ENCODE results near the gene PAGE4. TPM values are rescaled to one million over a fixed set of nuclear protein-coding genes. Genes with fewer than 3 reads are reported as not detected.

The PAGE4 gene
- total RNA-seq, 4 donors from 2014 or later, result 2.8 to 4.6 (median 4.5) TPM; not detected in 1

GRCh38 chrX:49860867-49861535, 31.9 kb downstream of the PAGE4 start:
- Histone ChIP-seq H3K36me3 (no peaks in the 10 kb centered on the region), H3K4me1 (no peaks in the 10 kb centered on the region), H3K27ac (no peak overlapping the region), H3K4me3 (no peak overlapping the region), H3K27me3 (no peaks in the 10 kb centered on the region), H3K9me3 (no peaks in the 10 kb centered on the region)
- ATAC-seq, result no peak
- TF ChIP-seq EP300 (IDR thresholded peaks at IDR 0.05) (no peak), POLR2A (IDR thresholded peaks at IDR 0.05) (no peak), POLR2AphosphoS5 (IDR thresholded peaks at IDR 0.05) (no peak)
- TF ChIP-seq, protein P1, sequence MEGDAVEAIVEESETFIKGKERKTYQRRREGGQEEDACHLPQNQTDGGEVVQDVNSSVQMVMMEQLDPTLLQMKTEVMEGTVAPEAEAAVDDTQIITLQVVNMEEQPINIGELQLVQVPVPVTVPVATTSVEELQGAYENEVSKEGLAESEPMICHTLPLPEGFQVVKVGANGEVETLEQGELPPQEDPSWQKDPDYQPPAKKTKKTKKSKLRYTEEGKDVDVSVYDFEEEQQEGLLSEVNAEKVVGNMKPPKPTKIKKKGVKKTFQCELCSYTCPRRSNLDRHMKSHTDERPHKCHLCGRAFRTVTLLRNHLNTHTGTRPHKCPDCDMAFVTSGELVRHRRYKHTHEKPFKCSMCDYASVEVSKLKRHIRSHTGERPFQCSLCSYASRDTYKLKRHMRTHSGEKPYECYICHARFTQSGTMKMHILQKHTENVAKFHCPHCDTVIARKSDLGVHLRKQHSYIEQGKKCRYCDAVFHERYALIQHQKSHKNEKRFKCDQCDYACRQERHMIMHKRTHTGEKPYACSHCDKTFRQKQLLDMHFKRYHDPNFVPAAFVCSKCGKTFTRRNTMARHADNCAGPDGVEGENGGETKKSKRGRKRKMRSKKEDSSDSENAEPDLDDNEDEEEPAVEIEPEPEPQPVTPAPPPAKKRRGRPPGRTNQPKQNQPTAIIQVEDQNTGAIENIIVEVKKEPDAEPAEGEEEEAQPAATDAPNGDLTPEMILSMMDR (IDR thresholded peaks at IDR 0.05), result no peak
- WGBS, 2 donors (ENCODE audit: low coverage in 1 of 2), result 60% methylated on average over 1 of the region's 2 CpGs; no CpG with 5 or more reads in 1 of the 2 donors

- TF ChIP-seq EP300 (IDR thresholded peaks at IDR 0.05) (no peak), POLR2AphosphoS5 (IDR thresholded peaks at IDR 0.05) (no peak)
- Histone ChIP-seq H3K27me3 (no peaks in the 10 kb centered on the region), H3K4me3 (no peak overlapping the region), H3K27ac (no peak overlapping the region), H3K4me1 (no peaks in the 10 kb centered on the region), H3K36me3 (no peaks in the 10 kb centered on the region), H3K9me3 (no peaks in the 10 kb centered on the region)
- no peak for ATAC-seq
Observed at GRCh38 chrX:49862093-49862492, 33.0 kb downstream of the PAGE4 start.

DNA sequence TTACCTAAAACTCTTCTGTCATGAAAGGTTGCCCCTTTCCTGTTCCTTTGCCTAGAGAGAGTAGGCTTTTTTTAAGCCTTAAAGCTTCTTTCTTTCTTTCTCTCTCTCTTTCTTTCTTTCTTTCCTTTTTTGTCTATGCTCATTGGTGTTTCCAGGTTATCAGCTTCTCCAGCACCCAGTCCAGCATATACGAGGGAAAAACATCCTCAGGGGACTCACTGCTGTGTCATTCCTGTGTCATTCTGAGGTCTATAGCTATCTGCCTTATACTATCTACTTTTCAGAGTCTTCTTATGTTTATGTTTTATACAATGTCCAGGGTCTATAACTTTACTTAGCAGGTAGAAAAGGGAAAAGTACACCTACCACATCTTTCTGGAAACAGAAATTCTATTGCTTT, 39.6 kb downstream of the PAGE4 start:
- Histone ChIP-seq H3K4me3 (no peak overlapping the region), H3K27ac (no peak overlapping the region), H3K36me3 (no peaks in the 10 kb centered on the region), H3K4me1 (no peaks in the 10 kb centered on the region), H3K27me3 (no peaks in the 10 kb centered on the region), H3K9me3 (no peaks in the 10 kb centered on the region)
- TF ChIP-seq POLR2AphosphoS5 (IDR thresholded peaks at IDR 0.05) (no peak), EP300 (IDR thresholded peaks at IDR 0.05) (no peak), POLR2A (IDR thresholded peaks at IDR 0.05) (no peak)
- TF ChIP-seq, protein P1 (IDR thresholded peaks at IDR 0.05), result no peak
- WGBS, 2 donors (ENCODE audit: low coverage in 1 of 2), result 33% methylated on average over 1 of the region's 1 CpG; no CpG with 5 or more reads in 1 of the 2 donors
- ATAC-seq, result no peak

GRCh38 chrX:49876750-49877149, 47.6 kb downstream of the PAGE4 start:
- Histone ChIP-seq H3K4me1 (peaks cover 0 to 41% (median 0%) of the 10 kb centered on the region in 3 donors), H3K4me3 (no peak overlapping the region), H3K36me3 (no peaks in the 10 kb centered on the region), H3K27ac (peak overlapping the region in 3 of 4 donors; percentile 86 to 88 (median 87)), H3K27me3 (no peaks in the 10 kb centered on the region), H3K9me3 (no peaks in the 10 kb centered on the region)
- 5 to 6% methylated on average over 3 of the region's 3 CpGs for WGBS, 2 donors (ENCODE audit: low coverage in 1 of 2)
- TF ChIP-seq POLR2AphosphoS5 (IDR thresholded peaks at IDR 0.05), result no peak
- TF ChIP-seq POLR2A (IDR thresholded peaks at IDR 0.05), result no peak
- TF ChIP-seq, protein P1 (IDR thresholded peaks at IDR 0.05), result peak; percentile 28 to 51 (median 38)
- no peak for ATAC-seq

GRCh38 chrX:49877397-49878101, 48.4 kb downstream of the PAGE4 start:
- peaks cover 0 to 44% (median 0%) of the 10 kb centered on the region in 3 donors for H3K4me1 ChIP-seq
- TF ChIP-seq, protein P1 (IDR thresholded peaks at IDR 0.05), result no peak
- H3K27ac ChIP-seq, result peak overlapping the region in 3 of 4 donors; percentile 86 to 88 (median 87)
- H3K4me3 ChIP-seq, result peak overlapping the region in 1 of 2 donors; percentile 69
- H3K9me3 ChIP-seq, result no peaks in the 10 kb centered on the region
- H3K27me3 ChIP-seq, result no peaks in the 10 kb centered on the region
- ATAC-seq, result no peak
- no peaks in the 10 kb centered on the region for H3K36me3 ChIP-seq
- 40% methylated on average over 1 of the region's 5 CpGs; no CpG with 5 or more reads in 1 of the 2 donors for WGBS, 2 donors (ENCODE audit: low coverage in 1 of 2)
